ENCODE data around the gene ITGB1. TPM values are rescaled to one million over a fixed set of nuclear protein-coding genes. Genes with fewer than 3 reads are reported as not detected.

Gene ITGB1
- total and polyA plus RNA-seq, 2 of the 8 experiments (the other 6 are each of a cell fraction or from before 2014, with no cell fraction given), result 82.7 to 321 TPM

GRCh38 chr10:32929634-32930033 is 28.4 kb downstream of the ITGB1 start:
- H4K8ac ChIP-seq (ENCODE audit: extremely low read depth, insufficient read depth, low read length), result no peak overlapping the region
- no peak for DNase-seq (ENCODE audit: low read depth in 1 of 2, low spot score in 2 of 2)
- no peaks in the 10 kb centered on the region for H3K23me2 ChIP-seq (ENCODE audit: low read depth, low read length)
- peaks cover 0 to 2% of the 10 kb centered on the region in 2 experiments for H4K20me1 ChIP-seq (replicated peaks in 1 of 2; ENCODE audit: control insufficient read depth in 1 of 2, insufficient read depth in 2 of 2, low read length in 2 of 2)
- ChIA-PET CTCF (ENCODE audit: partially characterized antibody) (interaction anchor here (0.6 to 2.2 kb wide), 3 partner anchors 18 to 80 kb away, joined by 3 to 5 read pairs (median 4); no protein-coding TSS in a partner anchor), POLR2A (ENCODE audit: partially characterized antibody) (no interaction called here)
- no peak overlapping the region for H3K14ac ChIP-seq (ENCODE audit: insufficient read length)
- no peak for FAIRE-seq
- no peak overlapping the region for H3K9ac ChIP-seq (replicated peaks in 1 of 4; ENCODE audit: extremely low read depth in 1 of 4, low read depth in 3 of 4, low read length in 3 of 4)
- no peak overlapping the region for H2BK12ac ChIP-seq (ENCODE audit: low read depth, low read length)
- H3K27me3 ChIP-seq (replicated peaks in 1 of 4; ENCODE audit: control insufficient read depth in 3 of 4, extremely low read depth in 1 of 4, insufficient read depth in 3 of 4, low read length in 3 of 4), result no peaks in the 10 kb centered on the region
- H3K4me2 ChIP-seq (ENCODE audit: insufficient read depth in 1 of 2, low read depth in 2 of 2, low read length in 2 of 2), result no peak overlapping the region
- no peak overlapping the region for H4K5ac ChIP-seq (ENCODE audit: insufficient read length, low read depth, low read length)
- H4K91ac ChIP-seq (replicated peaks; ENCODE audit: insufficient read length, low read length), result no peak overlapping the region
- peaks cover 12 to 81% (median 35%) of the 10 kb centered on the region in 4 experiments for H3K36me3 ChIP-seq (ENCODE audit: control insufficient read depth in 2 of 4, insufficient read depth in 4 of 4, low read length in 3 of 4)
- H3K79me1 ChIP-seq (ENCODE audit: low read depth, low read length), result no peaks in the 10 kb centered on the region; the same call in 1 of the 2 replicates
- 90% methylated on average over 6 of the region's 6 CpGs; no CpG with 5 or more reads in 1 of the 2 experiments for WGBS, 2 experiments (ENCODE audit: extremely low coverage in 1 of 2, insufficient coverage in 1 of 2, insufficient read length in 1 of 2, insufficient replicate concordance in 2 of 2, low coverage in 1 of 2, low lambda C conversion rate in 2 of 2, missing lambda C conversion rate in 1 of 2)
- no peak overlapping the region for H3K23ac ChIP-seq (ENCODE audit: insufficient read length)
- no peaks in the 10 kb centered on the region for H3K9me3 ChIP-seq (ENCODE audit: insufficient read depth in 2 of 2, low read depth in 1 of 2, low read length in 1 of 2)
- no peak overlapping the region for H2AFZ ChIP-seq (ENCODE audit: low read length)
- H2BK120ac ChIP-seq (replicated peaks; ENCODE audit: low read depth, low read length), result no peak overlapping the region
- no peak overlapping the region for H3K4ac ChIP-seq (replicated peaks; ENCODE audit: insufficient read length, low read depth, low read length)
- no peak overlapping the region for H3K18ac ChIP-seq (ENCODE audit: extremely low read depth, low read length)
- H3K79me2 ChIP-seq (ENCODE audit: control insufficient read depth in 1 of 2, insufficient read depth in 2 of 2, low read length in 2 of 2), result peaks cover 0 to 37% of the 10 kb centered on the region in 2 experiments; a peak in 2 of 4 replicates
- H3K4me1 ChIP-seq (replicated peaks in 1 of 4; ENCODE audit: control insufficient read depth in 3 of 4, insufficient read depth in 4 of 4, low read length in 3 of 4), result no peaks in the 10 kb centered on the region
- no peak overlapping the region for H2BK20ac ChIP-seq (ENCODE audit: low read length)
- H2BK15ac ChIP-seq (ENCODE audit: low read length), result no peak overlapping the region
- no peak overlapping the region for H3K56ac ChIP-seq (replicated peaks; ENCODE audit: insufficient read length, low read depth, low read length)
- H2AK5ac ChIP-seq (ENCODE audit: low read depth, low read length), result no peak overlapping the region
- no peak overlapping the region for H2BK5ac ChIP-seq (ENCODE audit: low read depth, low read length)
- H3K27ac ChIP-seq (ENCODE audit: low read depth, low read length), result no peak overlapping the region; the same call in 1 of the 2 replicates
- no peak overlapping the region for H3K4me3 ChIP-seq (ENCODE audit: extremely low read depth in 1 of 4, insufficient read depth in 2 of 4, low read depth in 3 of 4, low read length in 4 of 4)
- no peak for TF ChIP-seq CBX8 (IDR thresholded peaks at IDR 0.05; ENCODE audit: borderline replicate concordance, low read depth, low read length)
- no peak for TF ChIP-seq KDM5A (IDR thresholded peaks at IDR 0.05; ENCODE audit: low read length)
- no peak for TF ChIP-seq JUN (IDR thresholded peaks at IDR 0.05; ENCODE audit: low read depth, low read length)
- TF ChIP-seq BRCA1 (IDR thresholded peaks at IDR 0.05; ENCODE audit: low read depth, low read length), result no peak
- no peak for TF ChIP-seq TEAD4 (IDR thresholded peaks at IDR 0.05; ENCODE audit: low read depth, low read length)
- no peak for TF ChIP-seq GTF2F1 (IDR thresholded peaks at IDR 0.05; ENCODE audit: borderline replicate concordance, low read depth, low read length)
- TF ChIP-seq SP2 (IDR thresholded peaks at IDR 0.05; ENCODE audit: low read length), result no peak
- TF ChIP-seq POU5F1 (IDR thresholded peaks at IDR 0.05; ENCODE audit: low read depth, low read length), result no peak
- TF ChIP-seq E2F6 (IDR thresholded peaks at IDR 0.05), result no peak
- no peak for TF ChIP-seq NANOG (IDR thresholded peaks at IDR 0.05; ENCODE audit: insufficient read depth, low read depth, low read length, poor library complexity, severe bottlenecking)
- TF ChIP-seq CREB1 (IDR thresholded peaks at IDR 0.05), result no peak
- TF ChIP-seq RFX5 (IDR thresholded peaks at IDR 0.05; ENCODE audit: borderline replicate concordance, low read depth, low read length), result no peak
- TF ChIP-seq HDAC6 (IDR thresholded peaks at IDR 0.05; ENCODE audit: low read depth, low read length), result no peak
- TF ChIP-seq TCF12 (IDR thresholded peaks at IDR 0.05; ENCODE audit: low read depth, low read length), result no peak

Data from H1 (cell line).